SK-N-SH (cell line): ENCODE data around the gene CSNK2B. TPM values are rescaled to one million over a fixed set of nuclear protein-coding genes. Genes with fewer than 3 reads are reported as not detected.
A peak's percentile ranks its signal among the peaks of the same experiment; 100 is the strongest.

Experiments
- CTCF ChIA-PET: fragments of 300-600, 350-600 bp; formaldehyde crosslinking; extraction: SDS; loops from one replicate; lab custom pipeline; 2021; lab: Yijun Ruan, JAX
- POLR2A ChIA-PET: fragments of 350-600 bp; sonication (Branson Sonifier 250); formaldehyde crosslinking; extraction: SDS; loops from one replicate; lab custom pipeline; 2020; ENCODE audit warnings: antibody characterized with exemption, inconsistent platforms; lab: Yijun Ruan, JAX
- DNase-seq: peaks from one replicate; pipeline ENCODE4 v3.0.0; 2012
- H2AFZ ChIP-seq: fragments of 200-600 bp; sonication (generic); 2 replicates; pipeline ENCODE4 v1.8.1; 2016; ENCODE audit warnings: antibody characterized with exemption, mild to moderate bottlenecking, low read depth
- H3F3A ChIP-seq: fragments of 200-600 bp; sonication (generic); replicated peaks from 2 replicates; pipeline ENCODE3; 2016; ENCODE audit warnings: antibody characterized with exemption, mild to moderate bottlenecking; ENCODE audit not compliant: insufficient read depth
- H3K27ac ChIP-seq, 2 experiments: fragments of 200-500 bp in 1 of 2; fragments of 200-600 bp in 1 of 2; sonication (Bioruptor generic) in 1 of 2; sonication (generic), shearing (Covaris generic) in 1 of 2; 2 replicates each; pipeline versions ENCODE4 v1.5.1 to v1.6.1; 2014 to 2016; ENCODE audit warnings: low read depth in 2 of 2, inconsistent platforms in 1 of 2, low read length in 1 of 2, mild to moderate bottlenecking in 1 of 2, mixed read lengths in 1 of 2
- H3K27me3 ChIP-seq: fragments of 200-600 bp; sonication (generic), shearing (Covaris generic); 2 replicates; pipeline ENCODE4 v1.6.1; 2016; ENCODE audit warnings: mixed run types; ENCODE audit not compliant: insufficient read depth
- H3K36me3 ChIP-seq, 2 experiments: fragments of 200-500 bp in 1 of 2; fragments of 200-600 bp in 1 of 2; sonication (Bioruptor generic) in 1 of 2; sonication (generic) in 1 of 2; replicated peaks in 1 of 2; 2 replicates each; pipeline versions ENCODE3 to v1.5.1; 2014 to 2016; ENCODE audit warnings: low read length in 1 of 2, mild to moderate bottlenecking in 1 of 2; ENCODE audit not compliant: insufficient read depth in 2 of 2, control insufficient read depth in 1 of 2
- H3K4me1 ChIP-seq, 2 experiments: fragments of 200-500 bp in 1 of 2; fragments of 200-600 bp in 1 of 2; sonication (Bioruptor generic) in 1 of 2; sonication (generic), shearing (Covaris generic) in 1 of 2; 2 replicates each; pipeline versions ENCODE4 v1.5.1 to v1.6.1; 2014 to 2016; ENCODE audit warnings: low read depth in 1 of 2, low read length in 1 of 2, mixed run types in 1 of 2; ENCODE audit not compliant: insufficient read depth in 2 of 2, control insufficient read depth in 1 of 2
- H3K4me2 ChIP-seq: fragments of 200-600 bp; sonication (generic), shearing (Covaris generic); 2 replicates; pipeline ENCODE4 v1.6.1; 2017; ENCODE audit warnings: mixed run types
- H3K4me3 ChIP-seq, 2 experiments: fragments of 200-500 bp in 1 of 2; fragments of 200-600 bp in 1 of 2; sonication (Bioruptor generic) in 1 of 2; sonication (generic), shearing (Covaris generic) in 1 of 2; 2 replicates each; pipeline versions ENCODE4 v1.5.1 to v1.8.1; 2014 to 2016; ENCODE audit warnings: low read depth in 2 of 2, inconsistent platforms in 1 of 2, low read length in 1 of 2, mild to moderate bottlenecking in 1 of 2, mixed read lengths in 1 of 2, moderate library complexity in 1 of 2
- H3K79me2 ChIP-seq: fragments of 200-600 bp; sonication (generic); 2 replicates; pipeline ENCODE4 v1.8.1; 2017; ENCODE audit warnings: mild to moderate bottlenecking; ENCODE audit not compliant: insufficient read depth
- H3K9ac ChIP-seq: fragments of 200-600 bp; sonication (generic); 2 replicates; pipeline ENCODE4 v1.6.1; 2017; ENCODE audit warnings: mixed run types
- H3K9me2 ChIP-seq: fragments of 200-600 bp; sonication (generic); 2 replicates; pipeline ENCODE4 v1.6.1; 2017; ENCODE audit warnings: mixed run types
- H3K9me3 ChIP-seq: fragments of 200-600 bp; sonication (generic); 2 replicates; pipeline ENCODE4 v1.6.1; 2017; ENCODE audit warnings: mixed run types, mild to moderate bottlenecking, moderate library complexity
- H4K20me1 ChIP-seq: fragments of 200-600 bp; sonication (generic); 2 replicates; pipeline ENCODE4 v1.6.1; 2017; ENCODE audit warnings: mild to moderate bottlenecking, mixed run types; ENCODE audit not compliant: insufficient read depth
- CHD2 ChIP-seq: fragments of 150-350 bp; IDR thresholded peaks from 2 replicates; pipeline ENCODE4 v1.6.1; 2018; ENCODE audit warnings: low read length; ENCODE audit not compliant: partially characterized antibody
- ELF1 ChIP-seq: IDR thresholded peaks from 2 replicates; pipeline ENCODE4 v1.4.0; 2012
- EP300 ChIP-seq, 2 experiments: IDR thresholded peaks; 2 replicates each; pipeline versions ENCODE4 v1.4.0 to v1.6.1; 2012; ENCODE audit warnings: borderline replicate concordance in 1 of 2, low read depth in 1 of 2, low read length in 1 of 2
- EZH2phosphoT487 ChIP-seq: fragments of 200-600 bp; sonication (generic); IDR thresholded peaks from 2 replicates; pipeline ENCODE4 v1.6.1; 2017; ENCODE audit warnings: low read depth, mixed run types, mild to moderate bottlenecking, antibody characterized with exemption, moderate library complexity, borderline replicate concordance
- GABPA ChIP-seq: IDR thresholded peaks from 2 replicates; pipeline ENCODE4 v1.4.0; 2012; ENCODE audit warnings: low read depth, mild to moderate bottlenecking
- IRF3 ChIP-seq: fragments of 150-350 bp; IDR thresholded peaks from 2 replicates; pipeline ENCODE4 v1.6.1; 2016; ENCODE audit warnings: mild to moderate bottlenecking, low read depth, low read length
- MEF2A ChIP-seq: IDR thresholded peaks from 2 replicates; pipeline ENCODE4 v1.4.0; 2012; ENCODE audit warnings: low read depth, borderline replicate concordance
- MXI1 ChIP-seq: IDR thresholded peaks from 2 replicates; pipeline ENCODE4 v1.6.1; 2012; ENCODE audit warnings: mild to moderate bottlenecking, low read depth, low read length, improper control_type of control experiment
- NFIC ChIP-seq: IDR thresholded peaks from 2 replicates; pipeline ENCODE4 v1.4.0; 2012; ENCODE audit warnings: borderline replicate concordance
- NRF1 ChIP-seq: IDR thresholded peaks from 2 replicates; pipeline ENCODE4 v1.6.1; 2012; ENCODE audit warnings: low read depth, mild to moderate bottlenecking, low read length
- PBX3 ChIP-seq: IDR thresholded peaks from 2 replicates; pipeline ENCODE4; 2012
- POLR2AphosphoS5 ChIP-seq: IDR thresholded peaks from 2 replicates; pipeline ENCODE4 v1.6.1; 2012; ENCODE audit warnings: low read depth, low read length
- RAD21 ChIP-seq: IDR thresholded peaks from 2 replicates; pipeline ENCODE4 v1.6.1; 2012; ENCODE audit warnings: mild to moderate bottlenecking, low read length
- RCOR1 ChIP-seq: fragments of 150-350 bp; IDR thresholded peaks from 2 replicates; pipeline ENCODE4 v1.6.1; 2017; ENCODE audit warnings: antibody characterized with exemption, low read length
- SIN3A ChIP-seq: IDR thresholded peaks from 2 replicates; pipeline ENCODE4 v1.6.1; 2012; ENCODE audit warnings: low read depth, mild to moderate bottlenecking, low read length, moderate library complexity, borderline replicate concordance
- TAF1 ChIP-seq: IDR thresholded peaks from 2 replicates; pipeline ENCODE4 v1.6.1; 2012; ENCODE audit warnings: low read depth, mild to moderate bottlenecking, low read length, moderate library complexity, borderline replicate concordance
- ZBTB33 ChIP-seq: IDR thresholded peaks from 2 replicates; pipeline ENCODE4 v1.4.0; 2012; ENCODE audit warnings: low read depth, borderline replicate concordance
- WGBS: methylation state at CpG from one replicate; pipeline ENCODE4 v1.1.6; 2017; ENCODE audit warnings: low lambda C conversion rate; 5-methylcytosine and 5-hydroxymethylcytosine counted together
- polyA plus RNA-seq, 3 experiments: library from polyadenylated mRNA; depleted of rRNA; stranded (reverse); fragments of >200 nt; gene quantifications; 2 replicates each; pipeline ENCODE4 v1.2.3, GENCODE V29; 2012
- TF ChIP-seq, protein P1 (sequence below): IDR thresholded peaks from 2 replicates; pipeline ENCODE4 v1.4.0; 2012; ENCODE audit warnings: low read depth
- TF ChIP-seq, protein P2 (sequence below): IDR thresholded peaks from 2 replicates; pipeline ENCODE4 v1.6.1; 2012; ENCODE audit warnings: mild to moderate bottlenecking, low read depth, low read length, moderate library complexity

CSNK2B gene
- polyA plus RNA-seq, 1 of the 3 experiments (the other 2 are of a cell fraction), result 101 TPM

GRCh38 chr6:31702819-31703716 is 37.2 kb downstream of the CSNK2B start, which contains the start of gene ABHD16A:
TSS of gene ABHD16A (minus strand) at chr6:31703324. CDS start at chr6:31703281, 43 bp downstream.
- H3K4me1 ChIP-seq, result peaks cover 0 to 15% of the 10 kb centered on the region in 2 experiments; a peak in 2 of 4 replicates
- H3K36me3 ChIP-seq, result peaks cover 0 to 13% of the 10 kb centered on the region in 2 experiments
- peak; percentile 97 for DNase-seq
- H3F3A ChIP-seq, result peaks cover 12% of the 10 kb centered on the region
- no peaks in the 10 kb centered on the region for H3K27me3 ChIP-seq
- H3K4me2 ChIP-seq, result peak within 1 kb of the TSS; percentile 97
- CTCF ChIA-PET, result interaction anchor here (0.8 to 1.7 kb wide), 6 partner anchors 8 to 126 kb away, joined by 3 to 5 read pairs (median 4); no protein-coding TSS in a partner anchor
- 2% methylated on average over 43 of the region's 54 CpGs for WGBS
- no peaks in the 10 kb centered on the region for H3K9me3 ChIP-seq
- H3K79me2 ChIP-seq, result peaks cover 36% of the 10 kb centered on the region
- H3K4me3 ChIP-seq, result peak within 1 kb of the TSS; percentile 81 to 98
- peak within 1 kb of the TSS; percentile 87 to 89 for H3K27ac ChIP-seq
- no peaks in the 10 kb centered on the region for H3K9me2 ChIP-seq
- POLR2A ChIA-PET, result interaction anchor here (0.9 to 1.8 kb wide), 9 partner anchors 8 to 1085 kb away, joined by 3 to 7 read pairs (median 4); partner anchors contain the start of genes C6orf47, CLIC1, DDX39B and HSPA1B
- peak within 1 kb of the TSS; percentile 96 for H2AFZ ChIP-seq
- peak within 1 kb of the TSS; percentile 95 for H3K9ac ChIP-seq
- TF ChIP-seq IRF3 (no peak), GABPA (peak; percentile 48; the same call in 1 of the 2 replicates), ELF1 (peak; percentile 81), MXI1 (peak; percentile 100), ZBTB33 (0 out of 2 replicates have a peak, but pooled peaks have one; percentile 41), RAD21 (no peak), CHD2 (peak; percentile 76), NRF1 (peak; percentile 3; the same call in 1 of the 2 replicates), EZH2phosphoT487 (no peak), RCOR1 (peak; percentile 58; the same call in 1 of the 2 replicates), SIN3A (peak; percentile 67; the same call in 1 of the 2 replicates), TAF1 (peak; percentile 71), MEF2A (no peak), EP300 (IDR thresholded peaks at IDR 0.05; ENCODE audit: borderline replicate concordance in 1 of 2, low read depth in 1 of 2, low read length in 1 of 2) (peak in 1 of 2 experiments; percentile 28; a peak in 2 of 4 replicates), NFIC (no peak), PBX3 (no peak; the same call in 1 of the 2 replicates), POLR2AphosphoS5 (peak; percentile 83)
- TF ChIP-seq, protein P1, sequence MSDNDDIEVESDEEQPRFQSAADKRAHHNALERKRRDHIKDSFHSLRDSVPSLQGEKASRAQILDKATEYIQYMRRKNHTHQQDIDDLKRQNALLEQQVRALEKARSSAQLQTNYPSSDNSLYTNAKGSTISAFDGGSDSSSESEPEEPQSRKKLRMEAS, result 0 out of 2 replicates have a peak, but pooled peaks have one; percentile 51
- TF ChIP-seq, protein P2, sequence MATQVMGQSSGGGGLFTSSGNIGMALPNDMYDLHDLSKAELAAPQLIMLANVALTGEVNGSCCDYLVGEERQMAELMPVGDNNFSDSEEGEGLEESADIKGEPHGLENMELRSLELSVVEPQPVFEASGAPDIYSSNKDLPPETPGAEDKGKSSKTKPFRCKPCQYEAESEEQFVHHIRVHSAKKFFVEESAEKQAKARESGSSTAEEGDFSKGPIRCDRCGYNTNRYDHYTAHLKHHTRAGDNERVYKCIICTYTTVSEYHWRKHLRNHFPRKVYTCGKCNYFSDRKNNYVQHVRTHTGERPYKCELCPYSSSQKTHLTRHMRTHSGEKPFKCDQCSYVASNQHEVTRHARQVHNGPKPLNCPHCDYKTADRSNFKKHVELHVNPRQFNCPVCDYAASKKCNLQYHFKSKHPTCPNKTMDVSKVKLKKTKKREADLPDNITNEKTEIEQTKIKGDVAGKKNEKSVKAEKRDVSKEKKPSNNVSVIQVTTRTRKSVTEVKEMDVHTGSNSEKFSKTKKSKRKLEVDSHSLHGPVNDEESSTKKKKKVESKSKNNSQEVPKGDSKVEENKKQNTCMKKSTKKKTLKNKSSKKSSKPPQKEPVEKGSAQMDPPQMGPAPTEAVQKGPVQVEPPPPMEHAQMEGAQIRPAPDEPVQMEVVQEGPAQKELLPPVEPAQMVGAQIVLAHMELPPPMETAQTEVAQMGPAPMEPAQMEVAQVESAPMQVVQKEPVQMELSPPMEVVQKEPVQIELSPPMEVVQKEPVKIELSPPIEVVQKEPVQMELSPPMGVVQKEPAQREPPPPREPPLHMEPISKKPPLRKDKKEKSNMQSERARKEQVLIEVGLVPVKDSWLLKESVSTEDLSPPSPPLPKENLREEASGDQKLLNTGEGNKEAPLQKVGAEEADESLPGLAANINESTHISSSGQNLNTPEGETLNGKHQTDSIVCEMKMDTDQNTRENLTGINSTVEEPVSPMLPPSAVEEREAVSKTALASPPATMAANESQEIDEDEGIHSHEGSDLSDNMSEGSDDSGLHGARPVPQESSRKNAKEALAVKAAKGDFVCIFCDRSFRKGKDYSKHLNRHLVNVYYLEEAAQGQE, result peak; percentile 57; the same call in 1 of the 2 replicates
- no peaks in the 10 kb centered on the region for H4K20me1 ChIP-seq
